ENCODE results near the gene SMOC2.

DNA sequence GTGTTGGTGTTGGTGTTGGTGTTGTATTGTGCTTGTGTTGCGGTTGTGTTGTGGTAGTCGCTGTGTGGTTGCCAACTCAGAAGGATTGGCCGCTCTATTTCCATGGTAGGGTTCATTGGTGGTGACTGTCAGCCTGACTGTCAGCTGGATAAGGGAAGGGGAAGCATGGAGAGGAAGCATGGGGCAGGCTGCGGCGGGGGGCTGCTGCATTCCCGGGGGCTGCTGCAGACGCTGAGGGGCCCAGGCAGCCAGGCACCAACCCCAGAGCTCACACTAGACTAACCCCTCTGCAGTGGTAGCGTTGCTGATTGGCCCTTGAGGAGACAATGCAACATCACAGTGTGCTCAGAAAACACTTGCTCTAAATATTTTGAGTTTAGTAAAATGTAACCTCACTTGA, 199.2 kb downstream of the SMOC2 start:
- TF ChIP-seq, protein P1, sequence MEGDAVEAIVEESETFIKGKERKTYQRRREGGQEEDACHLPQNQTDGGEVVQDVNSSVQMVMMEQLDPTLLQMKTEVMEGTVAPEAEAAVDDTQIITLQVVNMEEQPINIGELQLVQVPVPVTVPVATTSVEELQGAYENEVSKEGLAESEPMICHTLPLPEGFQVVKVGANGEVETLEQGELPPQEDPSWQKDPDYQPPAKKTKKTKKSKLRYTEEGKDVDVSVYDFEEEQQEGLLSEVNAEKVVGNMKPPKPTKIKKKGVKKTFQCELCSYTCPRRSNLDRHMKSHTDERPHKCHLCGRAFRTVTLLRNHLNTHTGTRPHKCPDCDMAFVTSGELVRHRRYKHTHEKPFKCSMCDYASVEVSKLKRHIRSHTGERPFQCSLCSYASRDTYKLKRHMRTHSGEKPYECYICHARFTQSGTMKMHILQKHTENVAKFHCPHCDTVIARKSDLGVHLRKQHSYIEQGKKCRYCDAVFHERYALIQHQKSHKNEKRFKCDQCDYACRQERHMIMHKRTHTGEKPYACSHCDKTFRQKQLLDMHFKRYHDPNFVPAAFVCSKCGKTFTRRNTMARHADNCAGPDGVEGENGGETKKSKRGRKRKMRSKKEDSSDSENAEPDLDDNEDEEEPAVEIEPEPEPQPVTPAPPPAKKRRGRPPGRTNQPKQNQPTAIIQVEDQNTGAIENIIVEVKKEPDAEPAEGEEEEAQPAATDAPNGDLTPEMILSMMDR (IDR thresholded peaks at IDR 0.05): no peak
- TF ChIP-seq POLR2A (IDR thresholded peaks at IDR 0.05): no peak
